GM19328 (cell line): ENCODE results near the gene AP2A2.

ENCODE experiments used
- ATAC-seq: cut with Tn5 transposase; IDR thresholded peaks from one replicate; pipeline ENCODE4 v1.9.1; 2021; ENCODE audit warnings: mild to moderate bottlenecking, moderate library complexity; ENCODE audit not compliant: unreplicated experiment

AP2A2 gene

GRCh38 chr11:1026163-1026450, 100.4 kb downstream of the AP2A2 start:
- ATAC-seq = no peak

GRCh38 chr11:1026641-1027482, 101.2 kb downstream of the AP2A2 start:
- ATAC-seq = no peak

GRCh38 chr11:1027483-1028290, 102.0 kb downstream of the AP2A2 start:
- ATAC-seq = no peak

- no peak for ATAC-seq
These were observed 102.5 kb downstream of the AP2A2 start for GRCh38 chr11:1028291-1028540.

GRCh38 chr11:1028616-1029015, 102.9 kb downstream of the AP2A2 start:
- ATAC-seq = no peak

GRCh38 chr11:1029051-1029450, 103.4 kb downstream of the AP2A2 start:
- no peak for ATAC-seq

- ATAC-seq = no peak
These were observed 104.0 kb downstream of the AP2A2 start for GRCh38 chr11:1029654-1030053.

- no peak for ATAC-seq
These were observed 104.4 kb downstream of the AP2A2 start for GRCh38 chr11:1030086-1030485.

GRCh38 chr11:1030556-1030955, 104.9 kb downstream of the AP2A2 start:
- no peak for ATAC-seq

GRCh38 chr11:1031121-1031899, 105.6 kb downstream of the AP2A2 start:
- ATAC-seq = no peak

GRCh38 chr11:1032310-1032891, 106.7 kb downstream of the AP2A2 start:
- no peak for ATAC-seq

GRCh38 chr11:1033016-1033798, 107.5 kb downstream of the AP2A2 start:
- ATAC-seq = no peak

GRCh38 chr11:1034001-1034400, 108.3 kb downstream of the AP2A2 start:
- no peak for ATAC-seq

GRCh38 chr11:1034456-1035295, 109.0 kb downstream of the AP2A2 start:
- ATAC-seq = no peak

GRCh38 chr11:1035577-1036283, 110.1 kb downstream of the AP2A2 start:
- no peak for ATAC-seq

GRCh38 chr11:1036303-1036923, 110.7 kb downstream of the AP2A2 start, which contains the start of gene MUC6:
Gene MUC6, minus strand, starts transcription at chr11:1036718. Its CDS starts 63 bp downstream, at chr11:1036655.
- no peak for ATAC-seq

- ATAC-seq = no peak
These were observed 111.3 kb downstream of the AP2A2 start for GRCh38 chr11:1036931-1037330.

- ATAC-seq = no peak
These were observed 111.9 kb downstream of the AP2A2 start for GRCh38 chr11:1037506-1038055.
